Stimulated activated CD4-positive, alpha-beta T cell treated with anti-CD3 and anti-CD28 coated beads, Interleukin-1b, Interleukin-23, amount 100 ng/mL, for 24 hours (primary cell): ENCODE data around the gene SH3BP4.

Experiments
- DNase-seq, 4 experiments: peaks; one replicate each; pipeline ENCODE4 v3.0.0-alpha.2; 2020; ENCODE audit warnings: low read depth in 4 of 4, low spot score in 1 of 4

The SH3BP4 gene

DNA sequence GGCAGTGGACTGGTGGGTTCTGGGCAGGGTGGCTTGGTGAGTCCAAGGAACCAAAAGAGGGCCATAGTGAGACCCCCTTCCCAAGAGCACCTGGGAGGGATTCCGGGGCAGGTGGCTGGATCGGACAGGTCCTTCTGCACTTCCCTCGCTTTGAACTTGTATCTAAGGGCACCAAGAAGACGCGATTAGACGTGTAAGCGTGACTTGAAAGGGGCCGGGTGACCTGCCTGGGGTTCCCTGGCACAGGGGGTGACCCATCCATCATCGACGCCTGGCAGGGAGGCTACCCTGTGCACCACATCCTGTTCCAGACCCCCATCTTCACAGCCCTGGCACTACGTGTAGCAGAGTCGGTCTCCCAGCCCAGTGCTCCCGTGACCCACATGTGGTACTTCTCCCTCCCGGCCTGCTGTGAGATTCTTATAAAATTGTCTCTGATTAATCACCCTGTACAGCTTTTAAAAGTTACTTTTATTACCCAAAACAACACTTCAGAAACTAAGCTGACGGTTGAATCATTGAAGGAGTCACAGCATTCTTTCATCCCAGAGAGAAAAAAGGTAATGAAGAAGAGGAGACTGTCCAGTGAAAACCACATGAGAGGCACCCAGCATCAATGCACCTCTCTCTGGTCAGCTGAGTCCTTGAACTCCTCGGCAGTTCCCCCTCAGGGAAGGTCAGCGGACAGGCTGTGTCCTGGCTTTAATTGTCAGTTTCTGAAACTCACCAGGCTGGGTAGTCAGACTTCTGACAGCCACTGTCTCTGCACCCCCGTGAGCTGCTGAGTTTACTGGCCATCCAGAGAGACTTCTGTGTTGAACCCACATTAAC is 13.0 kb downstream of the SH3BP4 start:
- DNase-seq, result no peak

DNA sequence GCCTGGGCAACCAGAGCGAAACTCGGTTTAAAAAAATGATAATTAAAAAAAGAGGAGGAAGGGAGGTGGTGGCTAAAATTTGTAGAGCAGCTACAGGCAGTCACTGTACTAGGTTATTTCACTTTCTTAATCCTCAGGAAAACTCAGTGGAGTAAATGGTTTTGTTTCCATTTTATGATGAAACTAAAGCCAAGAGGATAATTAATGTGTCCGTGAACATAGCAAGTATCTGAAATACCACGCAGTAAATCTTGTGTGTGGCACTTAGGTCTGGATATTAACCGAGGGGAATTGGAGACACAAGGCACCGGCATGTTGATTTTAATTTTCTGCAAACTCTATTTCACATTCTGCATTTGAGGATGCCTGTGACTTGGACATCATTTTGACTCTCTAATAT is 14.5 kb downstream of the SH3BP4 start:
- DNase-seq, result no peak

DNA sequence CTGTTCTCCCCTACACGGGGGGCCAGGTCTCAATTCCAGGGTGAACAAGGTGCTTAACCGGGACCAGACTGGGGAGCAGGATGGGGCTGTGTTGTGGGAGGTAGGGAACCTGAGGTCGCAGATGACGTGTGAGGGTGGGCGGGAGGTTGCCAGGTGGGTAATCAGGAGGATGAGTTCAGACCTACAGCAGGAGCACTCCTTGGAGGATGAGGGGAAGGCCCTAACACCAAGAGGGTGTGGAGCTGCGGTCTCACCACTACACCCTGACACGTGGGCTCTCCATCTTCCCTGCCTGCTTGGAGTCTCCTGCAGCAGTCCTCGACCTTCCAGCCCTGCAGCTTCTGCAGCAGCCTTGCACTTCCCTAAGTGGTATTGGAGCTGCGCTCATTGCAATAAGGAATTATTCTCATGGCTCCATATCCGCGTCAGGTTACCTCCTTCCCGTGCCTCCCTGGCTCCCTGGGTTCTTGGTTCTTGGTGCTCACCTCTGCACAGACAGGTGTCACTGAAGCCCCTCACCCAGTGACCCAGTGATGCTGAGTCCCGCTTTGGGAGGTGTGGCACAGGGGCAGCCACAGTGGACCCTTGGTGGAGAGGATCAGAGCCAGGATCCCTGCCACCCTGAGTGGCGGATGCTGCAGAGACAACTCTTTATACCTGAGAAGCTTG is 15.5 kb downstream of the SH3BP4 start:
- no peak for DNase-seq

DNA sequence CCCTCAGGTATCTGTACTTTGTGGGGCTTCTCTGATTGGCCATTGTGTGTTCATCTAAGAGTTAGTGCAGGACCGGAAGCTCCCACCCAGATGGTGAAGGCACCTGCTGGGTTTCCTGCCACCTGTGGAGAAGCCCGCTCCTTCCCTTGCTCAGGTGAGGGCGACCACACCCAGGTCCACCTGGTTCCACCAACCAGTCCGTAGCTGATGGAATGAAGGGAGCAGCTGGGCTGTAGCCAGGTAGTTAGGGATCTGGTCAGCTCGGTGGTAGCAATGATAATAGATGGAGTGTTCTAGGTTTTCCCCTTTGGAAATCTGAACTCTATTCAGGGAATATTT is 16.0 kb downstream of the SH3BP4 start:
- DNase-seq, result no peak

GRCh38 chr2:234968631-234969305 is 17.0 kb downstream of the SH3BP4 start:
- no peak for DNase-seq

DNA sequence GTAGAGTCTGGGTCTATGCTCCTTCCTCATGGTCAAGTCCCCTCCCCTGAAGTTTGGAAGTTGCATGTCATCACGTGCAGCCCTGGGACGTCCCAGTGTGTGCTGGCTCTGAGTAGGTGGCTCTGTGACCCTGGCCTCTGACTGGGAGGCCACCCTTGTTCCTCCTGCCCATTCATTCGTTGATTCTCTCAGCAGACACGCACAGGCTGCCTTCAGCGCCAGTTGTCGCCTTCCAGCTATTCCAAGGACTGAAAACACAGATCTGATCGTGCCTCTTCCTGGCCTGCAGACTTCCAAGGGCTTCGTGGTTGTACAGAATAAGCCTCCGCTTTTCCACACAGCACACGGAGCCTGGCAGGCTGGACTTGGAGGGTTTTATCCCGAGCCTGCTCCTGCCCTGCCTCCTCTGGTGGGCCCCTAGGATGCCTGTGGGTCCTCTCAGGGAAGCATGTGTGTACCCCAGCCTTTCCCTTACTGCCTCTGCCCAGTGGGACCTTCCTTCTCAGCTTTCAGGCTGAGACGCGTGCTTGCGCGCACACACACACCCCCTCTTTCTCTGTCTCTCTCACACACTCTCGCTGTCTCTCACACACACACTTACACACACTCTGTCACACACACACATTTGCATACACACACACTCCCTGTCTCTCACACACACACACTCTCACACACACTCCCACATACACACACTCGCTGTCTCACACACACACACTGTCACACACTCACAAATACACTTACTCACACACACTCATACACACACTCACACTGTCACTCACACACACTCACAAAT is 17.7 kb downstream of the SH3BP4 start:
- no peak for DNase-seq

- DNase-seq, result no peak
These were observed 18.3 kb downstream of the SH3BP4 start for GRCh38 chr2:234970099-234970440.

GRCh38 chr2:234970477-234970882 is 18.7 kb downstream of the SH3BP4 start:
- DNase-seq, result no peak

DNA sequence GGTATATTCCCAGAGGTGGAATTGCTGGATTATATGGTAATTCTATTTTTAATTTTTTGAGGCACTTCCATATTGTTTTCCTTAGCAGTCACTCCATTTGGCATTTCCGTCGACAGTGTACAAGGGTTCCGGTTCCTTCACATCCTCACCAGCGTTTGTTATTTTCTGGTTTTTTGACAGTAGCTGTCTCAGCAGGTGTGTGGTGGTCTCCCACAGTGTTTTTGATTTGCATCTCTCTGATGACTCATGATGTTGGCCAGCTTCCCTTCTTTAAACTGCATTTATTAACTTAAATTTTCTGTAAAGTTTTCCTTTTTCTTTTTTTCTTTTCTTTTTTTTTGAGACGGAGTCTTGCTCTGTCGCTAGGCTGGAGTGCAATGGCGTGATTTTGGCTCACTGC is 19.7 kb downstream of the SH3BP4 start:
- no peak for DNase-seq

DNA sequence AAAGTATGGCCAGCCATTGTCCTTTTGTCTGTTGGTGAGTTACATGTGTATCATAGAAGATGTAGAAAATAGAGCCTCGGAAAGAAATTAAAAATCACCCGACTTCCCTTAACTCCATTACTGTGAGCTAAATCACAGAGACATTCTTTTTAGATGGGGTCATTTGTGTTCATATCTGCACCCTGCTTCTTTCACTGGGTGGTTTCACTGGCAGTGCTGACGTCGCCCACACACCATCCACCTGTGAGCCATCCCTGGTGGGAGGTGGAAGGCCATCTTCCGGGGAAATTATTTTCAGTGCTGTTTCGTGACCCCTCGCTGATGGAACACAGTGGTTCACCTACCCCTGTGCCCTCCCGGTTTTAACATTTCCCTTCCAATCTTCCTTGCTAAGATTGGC is 21.2 kb downstream of the SH3BP4 start:
- no peak for DNase-seq

DNA sequence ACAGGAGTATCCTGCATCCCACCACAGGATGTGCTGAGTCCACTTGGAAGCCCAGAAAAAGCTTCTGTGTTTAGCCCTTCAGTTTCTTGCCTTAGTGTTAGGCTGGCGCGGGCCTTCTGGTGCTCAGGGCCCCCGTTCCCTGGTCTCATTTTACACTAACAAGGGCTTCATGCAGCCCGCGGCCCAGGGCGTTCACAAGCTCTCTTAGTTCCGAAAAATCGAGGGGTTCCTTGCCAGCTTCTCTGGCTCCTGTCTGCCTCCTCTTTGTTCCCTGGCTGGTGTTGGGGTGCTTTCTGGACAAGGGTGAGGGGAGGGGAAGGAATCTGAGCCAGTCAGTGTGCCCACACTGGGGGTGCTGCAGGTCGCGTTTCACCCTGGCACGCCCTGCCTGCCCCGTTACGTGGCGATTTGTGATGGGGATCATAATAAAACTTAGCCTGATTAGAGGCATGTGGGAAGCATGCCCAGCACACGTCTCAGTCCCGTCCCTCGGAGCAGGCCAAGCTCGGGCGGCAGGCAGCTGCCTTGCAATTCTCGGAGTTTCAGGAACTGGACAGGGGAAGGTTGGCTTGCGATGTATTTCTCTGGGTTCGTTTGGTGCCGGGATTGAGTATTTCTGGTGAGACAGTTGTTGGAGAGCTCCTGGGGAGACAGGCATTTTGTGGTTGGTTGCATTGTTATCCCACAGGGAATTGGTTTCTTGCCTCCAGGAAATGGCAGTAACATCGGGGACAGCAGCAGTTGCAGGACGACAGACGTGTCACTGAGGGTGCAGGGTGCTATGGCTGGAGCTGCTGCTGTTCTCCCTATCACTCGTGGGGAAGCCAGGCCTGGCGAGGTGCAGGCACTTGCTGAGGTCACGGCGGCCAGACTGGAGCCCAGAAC is 22.9 kb downstream of the SH3BP4 start:
- DNase-seq, result no peak

DNA sequence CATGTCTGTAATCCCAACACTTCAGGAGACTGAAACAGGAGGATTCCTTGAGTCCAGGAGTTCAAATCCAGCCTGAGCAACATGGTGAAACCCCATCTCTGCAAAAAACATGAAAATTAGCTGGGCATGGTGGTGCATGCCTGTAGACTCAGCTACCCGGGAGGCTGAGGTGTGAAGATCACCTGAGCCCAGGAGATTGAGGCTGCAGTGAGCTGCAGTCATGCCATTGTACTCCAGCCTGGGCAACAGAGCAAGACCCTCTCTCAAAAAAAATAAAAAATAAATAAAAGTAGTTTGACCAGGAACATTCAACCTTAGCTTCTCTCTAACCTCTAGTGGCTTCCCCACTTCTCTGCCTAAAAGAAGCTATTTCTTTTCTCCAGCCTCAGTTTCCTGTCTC is 23.8 kb downstream of the SH3BP4 start:
- no peak for DNase-seq

GRCh38 chr2:234976479-234977227 is 24.8 kb downstream of the SH3BP4 start:
- no peak for DNase-seq

DNA sequence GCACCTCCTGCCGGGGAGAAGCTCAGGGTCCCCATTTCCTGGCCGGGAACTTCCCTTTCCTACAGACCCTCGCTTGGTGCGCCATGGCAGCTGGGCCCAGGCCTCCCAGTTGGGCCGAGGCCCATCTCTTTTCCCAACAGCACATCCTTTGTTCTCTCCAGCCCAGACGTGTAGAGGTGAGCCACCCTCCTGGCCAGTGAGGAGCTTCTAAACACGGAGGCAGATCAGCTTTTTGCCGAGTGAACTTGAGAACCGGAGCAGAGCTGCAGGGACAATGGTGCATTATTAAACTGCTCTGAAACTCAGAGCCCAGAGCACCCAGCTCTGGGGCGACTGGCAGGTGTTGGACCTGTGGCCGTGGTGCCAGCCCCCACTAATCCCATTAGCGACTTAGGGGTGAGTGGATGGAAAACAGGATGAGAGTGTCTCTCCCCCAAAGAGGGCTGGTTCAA is 25.4 kb downstream of the SH3BP4 start:
- DNase-seq, result no peak

DNA sequence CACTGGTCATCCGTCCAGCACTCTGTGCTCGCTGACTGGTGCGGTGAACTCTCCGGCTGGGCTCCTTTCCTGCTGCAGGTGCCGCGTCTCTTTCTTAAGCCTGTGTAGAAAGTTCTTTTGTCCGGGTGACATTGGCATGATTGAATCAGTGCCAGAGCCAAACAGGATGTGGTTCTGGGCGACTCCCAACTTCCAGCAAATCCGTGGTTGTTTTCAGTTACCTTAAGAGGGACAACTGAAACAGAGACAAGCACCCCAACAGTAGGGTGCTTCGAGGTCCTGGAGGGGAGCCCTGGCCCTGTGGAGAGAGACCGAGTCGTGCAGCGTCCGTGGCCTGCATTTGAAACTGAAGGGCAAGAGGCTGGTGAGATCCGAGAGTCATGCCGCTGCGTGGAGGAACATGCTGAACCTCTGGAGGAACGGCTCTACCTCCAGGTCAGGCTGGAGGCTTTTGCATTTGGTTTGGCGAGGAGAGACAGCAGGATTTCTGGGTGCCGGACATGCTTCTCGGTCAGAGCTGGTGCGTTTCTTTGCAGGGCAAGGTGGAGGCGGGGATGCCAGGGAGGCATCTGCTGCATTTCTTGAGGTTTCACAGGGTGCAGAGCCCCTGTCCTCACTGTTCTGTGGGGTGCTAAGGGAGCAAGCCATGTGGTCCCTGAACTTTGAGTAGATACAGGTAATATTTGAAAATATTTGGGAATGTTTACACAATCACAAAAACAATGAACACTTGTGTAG is 26.8 kb downstream of the SH3BP4 start:
- no peak for DNase-seq

DNA sequence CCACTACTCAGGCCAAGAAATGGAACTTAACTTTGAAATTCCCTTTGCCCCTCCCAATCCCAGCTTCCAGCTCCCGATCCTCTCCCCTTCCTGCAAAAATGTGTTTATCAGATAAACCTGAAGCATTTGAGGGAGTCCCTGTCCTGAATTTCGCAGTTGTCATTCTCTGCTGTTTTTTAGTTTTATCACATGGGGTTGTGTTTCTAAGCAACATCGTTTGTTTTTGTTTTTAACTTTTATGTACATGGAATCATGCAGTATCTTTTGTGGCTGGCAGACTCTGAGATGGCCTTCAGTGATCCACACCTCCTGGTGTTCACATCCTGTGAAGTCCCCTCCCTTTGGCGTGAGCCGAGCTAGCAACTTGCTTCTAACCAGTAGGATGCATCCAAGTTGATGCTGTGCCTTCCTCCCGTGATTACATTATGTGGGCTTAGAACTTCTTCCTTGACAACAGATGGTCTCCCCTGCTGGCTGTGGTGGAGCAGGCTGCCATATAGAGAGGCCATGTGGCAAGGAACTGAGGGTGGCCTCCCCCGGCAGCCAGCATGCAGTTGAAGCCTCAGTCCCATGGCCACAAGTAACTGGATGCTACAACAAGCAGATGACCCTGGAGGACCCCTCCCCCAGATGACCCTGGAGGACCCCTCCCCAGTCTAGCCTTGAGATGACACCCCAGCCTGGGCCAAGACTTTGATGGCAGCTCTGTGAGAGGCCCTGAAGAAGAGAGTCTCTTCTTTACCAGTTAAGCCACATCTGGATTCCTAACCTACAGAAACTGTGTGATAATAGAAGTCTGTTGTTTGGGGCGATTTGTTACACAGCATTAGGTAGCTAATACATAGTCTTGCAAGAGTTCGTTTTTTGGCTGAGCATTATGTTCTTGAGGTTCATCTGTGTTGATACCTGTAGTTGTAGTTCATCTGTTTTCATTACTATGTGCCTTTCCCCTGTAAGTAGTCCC is 27.7 kb downstream of the SH3BP4 start:
- no peak for DNase-seq

DNA sequence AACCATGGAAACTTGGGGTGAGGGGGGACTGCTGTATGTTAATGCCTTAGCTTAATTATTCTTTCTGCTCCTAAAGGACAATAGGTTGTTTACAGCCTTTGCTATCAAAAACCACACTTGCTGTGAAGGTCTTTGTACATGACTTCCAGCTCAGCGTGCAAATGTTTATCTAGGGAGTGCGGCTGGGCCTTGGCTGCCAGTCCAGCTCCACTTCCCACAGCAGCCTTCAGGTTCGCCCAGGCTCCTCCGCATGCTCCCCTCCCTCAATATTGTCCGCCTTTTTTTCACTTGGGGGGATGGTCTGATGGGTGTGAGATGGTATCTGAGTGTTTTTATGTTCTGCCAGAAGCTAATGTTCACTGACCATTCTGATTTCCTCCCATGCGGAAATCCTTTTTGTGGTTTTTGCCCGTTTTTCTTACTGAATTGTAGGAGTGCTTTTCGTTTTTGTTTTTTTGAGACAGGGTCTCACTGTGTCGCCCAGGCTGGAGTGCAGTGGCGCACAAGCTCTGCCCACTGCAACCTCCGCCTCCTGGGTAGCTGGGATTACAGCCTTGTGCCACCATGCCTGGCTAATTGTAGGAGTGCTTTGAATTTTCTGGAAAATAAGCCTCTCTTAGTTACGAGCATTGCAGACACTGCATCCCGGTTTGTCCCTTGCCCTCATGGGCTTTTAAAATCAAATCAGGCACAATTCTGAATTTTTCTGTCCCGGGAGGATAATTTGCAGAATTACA is 28.8 kb downstream of the SH3BP4 start:
- no peak for DNase-seq
